ENCODE data around the gene HIKESHI. TPM values are rescaled to one million over a fixed set of nuclear protein-coding genes. Genes with fewer than 3 reads are reported as not detected.

HIKESHI gene
- total and polyA plus RNA-seq, 2 experiments from 2014 or later, result 46.2 to 61.9 TPM

DNA sequence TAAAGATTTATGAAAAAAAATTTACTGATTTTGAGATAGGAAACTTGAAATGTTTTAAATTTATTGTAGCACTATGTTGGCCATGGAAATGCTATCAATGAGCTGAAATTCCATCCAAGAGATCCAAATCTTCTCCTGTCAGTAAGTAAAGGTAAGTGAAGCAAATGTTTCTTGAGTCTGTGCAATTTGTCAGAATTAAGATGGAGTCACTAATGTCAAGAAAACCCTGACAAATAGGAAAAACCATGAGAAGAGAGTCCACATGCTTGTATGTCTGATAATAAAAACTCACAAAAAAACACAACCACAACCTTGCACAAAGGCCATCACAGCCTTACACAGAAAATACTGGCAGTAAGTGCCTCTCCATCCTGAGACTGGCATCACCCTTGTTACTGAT, 44.6 kb upstream of the HIKESHI start:
- Histone ChIP-seq H3K4me3 (no peak overlapping the region), H3K4me2 (no peak overlapping the region), H3K4me1 (ENCODE audit: insufficient read depth) (no peaks in the 10 kb centered on the region), H2AFZ (no peak overlapping the region), H3K79me2 (peaks cover 46% of the 10 kb centered on the region), H3K27ac (no peak overlapping the region), H4K20me1 (ENCODE audit: insufficient read depth, poor library complexity, severe bottlenecking) (no peaks in the 10 kb centered on the region), H3K9me3 (ENCODE audit: low read depth) (no peaks in the 10 kb centered on the region), H3K27me3 (no peaks in the 10 kb centered on the region), H3K36me3 (replicated peaks; ENCODE audit: insufficient read depth, low read depth) (no peaks in the 10 kb centered on the region), H3K9me2 (replicated peaks; ENCODE audit: insufficient read depth) (no peaks in the 10 kb centered on the region)
- no peak for DNase-seq (ENCODE audit: low spot score)
- no peak for TF ChIP-seq EZH2 (IDR thresholded peaks at IDR 0.05; ENCODE audit: borderline replicate concordance)
- TF ChIP-seq, protein P1, sequence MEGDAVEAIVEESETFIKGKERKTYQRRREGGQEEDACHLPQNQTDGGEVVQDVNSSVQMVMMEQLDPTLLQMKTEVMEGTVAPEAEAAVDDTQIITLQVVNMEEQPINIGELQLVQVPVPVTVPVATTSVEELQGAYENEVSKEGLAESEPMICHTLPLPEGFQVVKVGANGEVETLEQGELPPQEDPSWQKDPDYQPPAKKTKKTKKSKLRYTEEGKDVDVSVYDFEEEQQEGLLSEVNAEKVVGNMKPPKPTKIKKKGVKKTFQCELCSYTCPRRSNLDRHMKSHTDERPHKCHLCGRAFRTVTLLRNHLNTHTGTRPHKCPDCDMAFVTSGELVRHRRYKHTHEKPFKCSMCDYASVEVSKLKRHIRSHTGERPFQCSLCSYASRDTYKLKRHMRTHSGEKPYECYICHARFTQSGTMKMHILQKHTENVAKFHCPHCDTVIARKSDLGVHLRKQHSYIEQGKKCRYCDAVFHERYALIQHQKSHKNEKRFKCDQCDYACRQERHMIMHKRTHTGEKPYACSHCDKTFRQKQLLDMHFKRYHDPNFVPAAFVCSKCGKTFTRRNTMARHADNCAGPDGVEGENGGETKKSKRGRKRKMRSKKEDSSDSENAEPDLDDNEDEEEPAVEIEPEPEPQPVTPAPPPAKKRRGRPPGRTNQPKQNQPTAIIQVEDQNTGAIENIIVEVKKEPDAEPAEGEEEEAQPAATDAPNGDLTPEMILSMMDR (IDR thresholded peaks at IDR 0.05; ENCODE audit: poor library complexity), result no peak
- no peak for TF ChIP-seq EZH2phosphoT487 (IDR thresholded peaks at IDR 0.05; ENCODE audit: low read depth, severe bottlenecking, unreplicated experiment)

DNA sequence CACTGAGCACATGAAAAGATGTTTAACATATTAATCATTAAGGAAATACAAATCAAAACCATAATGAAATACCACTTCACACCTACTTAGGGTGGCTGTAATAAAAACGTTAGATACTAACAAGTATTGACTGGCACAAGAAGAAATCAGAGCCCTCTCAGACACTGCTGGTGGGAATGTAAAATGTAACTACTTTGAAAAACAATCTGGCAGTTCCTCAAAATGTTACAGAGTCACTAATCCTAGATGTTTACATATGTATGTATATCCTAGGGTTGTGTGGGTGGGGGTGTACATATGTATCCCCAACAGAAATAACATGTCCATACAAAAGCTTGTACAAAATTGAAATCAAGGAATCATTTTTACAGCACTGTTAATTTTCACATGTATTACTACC, 42.3 kb upstream of the HIKESHI start:
- Histone ChIP-seq H3K4me2 (no peak overlapping the region), H3K27me3 (no peaks in the 10 kb centered on the region), H3K4me3 (no peak overlapping the region), H3K27ac (no peak overlapping the region), H3K9me3 (ENCODE audit: low read depth) (no peaks in the 10 kb centered on the region), H3K4me1 (ENCODE audit: insufficient read depth) (no peaks in the 10 kb centered on the region), H3K9me2 (replicated peaks; ENCODE audit: insufficient read depth) (no peaks in the 10 kb centered on the region), H3K79me2 (peaks cover 23% of the 10 kb centered on the region), H2AFZ (no peak overlapping the region), H3K36me3 (replicated peaks; ENCODE audit: insufficient read depth, low read depth) (no peaks in the 10 kb centered on the region), H4K20me1 (ENCODE audit: insufficient read depth, poor library complexity, severe bottlenecking) (no peaks in the 10 kb centered on the region)
- no peak for TF ChIP-seq EZH2phosphoT487 (IDR thresholded peaks at IDR 0.05; ENCODE audit: low read depth, severe bottlenecking, unreplicated experiment)
- no peak for DNase-seq (ENCODE audit: low spot score)
- WGBS (ENCODE audit: low lambda C conversion rate, missing lambda C conversion rate), result 54% methylated on average over 1 of the region's 1 CpG

DNA sequence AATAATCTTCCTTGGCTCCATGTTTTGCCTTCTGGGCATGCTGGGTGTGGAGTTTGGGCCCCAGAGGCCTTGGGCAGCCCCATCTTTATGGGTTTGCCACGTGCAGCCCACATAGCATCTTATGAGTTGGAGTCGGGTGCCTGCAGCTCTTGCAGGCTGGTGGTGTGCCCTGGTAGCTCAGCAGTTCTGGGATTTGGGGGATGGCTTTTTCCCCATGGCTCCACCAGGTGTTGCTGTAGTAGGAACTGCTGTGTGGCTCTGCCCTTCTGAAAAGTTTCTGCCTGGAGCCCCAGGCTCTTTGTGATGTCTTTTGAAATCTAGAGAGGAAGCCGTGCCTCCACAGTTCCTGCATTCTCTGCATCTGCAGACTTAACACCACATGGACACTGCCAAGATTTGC, 40.7 kb upstream of the HIKESHI start:
- DNase-seq (ENCODE audit: low spot score), result no peak
- Histone ChIP-seq H3K4me1 (ENCODE audit: insufficient read depth) (no peaks in the 10 kb centered on the region), H3K27ac (no peak overlapping the region), H3K4me2 (no peak overlapping the region), H3K9me3 (ENCODE audit: low read depth) (no peaks in the 10 kb centered on the region), H4K20me1 (ENCODE audit: insufficient read depth, poor library complexity, severe bottlenecking) (no peaks in the 10 kb centered on the region), H2AFZ (no peak overlapping the region), H3K4me3 (no peak overlapping the region), H3K36me3 (replicated peaks; ENCODE audit: insufficient read depth, low read depth) (no peaks in the 10 kb centered on the region), H3K9me2 (replicated peaks; ENCODE audit: insufficient read depth) (no peaks in the 10 kb centered on the region), H3K27me3 (no peaks in the 10 kb centered on the region), H3K79me2 (peaks cover 7% of the 10 kb centered on the region)
- TF ChIP-seq, protein P1 (IDR thresholded peaks at IDR 0.05; ENCODE audit: poor library complexity), result no peak
- TF ChIP-seq EZH2 (IDR thresholded peaks at IDR 0.05; ENCODE audit: borderline replicate concordance), result no peak
- WGBS (ENCODE audit: low lambda C conversion rate, missing lambda C conversion rate), result 94% methylated on average over 3 of the region's 3 CpGs

DNA sequence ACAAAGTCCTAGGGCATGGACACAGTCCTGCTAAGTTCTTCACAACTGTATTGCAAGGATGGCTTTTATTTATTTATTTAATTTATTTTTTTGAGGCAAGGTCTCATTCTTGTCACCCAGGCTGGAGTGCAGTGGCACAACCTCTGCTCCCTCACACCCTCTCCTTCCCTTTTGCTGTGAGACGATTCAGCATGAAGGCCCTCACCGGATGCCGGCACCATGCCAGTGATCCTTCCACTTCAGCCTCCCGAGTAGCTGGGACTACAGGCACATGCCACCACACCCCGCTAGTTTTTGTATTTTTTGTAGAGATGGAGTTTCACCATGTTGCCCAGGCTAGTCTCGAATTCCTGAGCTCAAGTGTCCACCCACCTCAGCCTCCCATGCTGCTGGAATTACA, 39.7 kb upstream of the HIKESHI start:
- Histone ChIP-seq H3K9me3 (ENCODE audit: low read depth) (no peaks in the 10 kb centered on the region), H3K27ac (no peak overlapping the region), H3K36me3 (replicated peaks; ENCODE audit: insufficient read depth, low read depth) (no peaks in the 10 kb centered on the region), H2AFZ (no peak overlapping the region), H4K20me1 (ENCODE audit: insufficient read depth, poor library complexity, severe bottlenecking) (no peaks in the 10 kb centered on the region), H3K4me3 (no peak overlapping the region), H3K4me1 (ENCODE audit: insufficient read depth) (no peaks in the 10 kb centered on the region), H3K27me3 (no peaks in the 10 kb centered on the region), H3K4me2 (no peak overlapping the region), H3K79me2 (no peaks in the 10 kb centered on the region), H3K9me2 (replicated peaks; ENCODE audit: insufficient read depth) (no peaks in the 10 kb centered on the region)
- 96% methylated on average over 6 of the region's 6 CpGs for WGBS (ENCODE audit: low lambda C conversion rate, missing lambda C conversion rate)
- TF ChIP-seq EZH2 (IDR thresholded peaks at IDR 0.05; ENCODE audit: borderline replicate concordance) (no peak), EZH2phosphoT487 (IDR thresholded peaks at IDR 0.05; ENCODE audit: low read depth, severe bottlenecking, unreplicated experiment) (no peak)
- TF ChIP-seq, protein P1 (IDR thresholded peaks at IDR 0.05; ENCODE audit: poor library complexity), result no peak
- DNase-seq (ENCODE audit: low spot score), result no peak
